ENCODE data around the gene PKD1L1. TPM values are rescaled to one million over a fixed set of nuclear protein-coding genes. Genes with fewer than 3 reads are reported as not detected.

The PKD1L1 gene
- total RNA-seq, 4 donors from 2014 or later, result 0.06 to 0.19 (median 0.13) TPM; not detected in 1

- peaks cover 3 to 37% (median 18%) of the 10 kb centered on the region in 3 donors for H3K36me3 ChIP-seq
- intact Hi-C loops (cut with DNase I), result no loop called here
- H3K27ac ChIP-seq, result peak overlapping the region; percentile 87 to 96 (median 91)
- no peak for DNase-seq
- 23 to 29% methylated on average over 7 of the region's 7 CpGs for WGBS, 2 donors
- no peaks in the 10 kb centered on the region for H3K27me3 ChIP-seq
- H3K4me3 ChIP-seq, result peak overlapping the region; percentile 55 to 94 (median 73)
- H3K4me1 ChIP-seq, result peaks cover 0 to 26% (median 9%) of the 10 kb centered on the region in 3 donors
- H3K9me3 ChIP-seq, result no peaks in the 10 kb centered on the region
- TF ChIP-seq POLR2A (IDR thresholded peaks at IDR 0.05), result no peak
- no peak for TF ChIP-seq CTCF (IDR thresholded peaks at IDR 0.05)
Measured at GRCh38 chr7:47979832-47980181, 31.5 kb upstream of the PKD1L1 start.

- Histone ChIP-seq H3K9me3 (no peaks in the 10 kb centered on the region), H3K27me3 (no peaks in the 10 kb centered on the region), H3K36me3 (peaks cover 7 to 42% (median 23%) of the 10 kb centered on the region in 3 donors), H3K4me1 (peaks cover 0 to 26% (median 9%) of the 10 kb centered on the region in 3 donors), H3K27ac (peak within 1 kb of the TSS; percentile 87 to 96 (median 91)), H3K4me3 (peak within 1 kb of the TSS; percentile 55 to 94 (median 73))
- TF ChIP-seq POLR2A (IDR thresholded peaks at IDR 0.05) (peak in 2 of 4 donors; percentile 76 to 82), CTCF (IDR thresholded peaks at IDR 0.05) (peak in 1 of 6 experiments; percentile 18)
- intact Hi-C loops (cut with DNase I), result no loop called here
- DNase-seq, result peak; percentile 80
- 1 to 5% methylated on average over 17 to 27 of the region's 62 CpGs for WGBS, 2 donors
Measured at GRCh38 chr7:47979145-47979831, 31.0 kb upstream of the PKD1L1 start, which contains the start of gene HUS1. Gene HUS1, minus strand, starts transcription at chr7:47979615. Its CDS starts 96 bp downstream, at chr7:47979519.

- intact Hi-C loops (cut with DNase I), result no loop called here
- Histone ChIP-seq H3K4me3 (peak overlapping the region; percentile 55 to 94 (median 73)), H3K27me3 (no peaks in the 10 kb centered on the region), H3K4me1 (peaks cover 0 to 26% (median 9%) of the 10 kb centered on the region in 3 donors), H3K36me3 (peaks cover 9 to 47% (median 28%) of the 10 kb centered on the region in 3 donors), H3K9me3 (no peaks in the 10 kb centered on the region), H3K27ac (peak overlapping the region; percentile 87 to 96 (median 91))
- DNase-seq, result no peak
- 1 to 4% methylated on average over 4 of the region's 4 CpGs for WGBS, 2 donors
- no peak for TF ChIP-seq CTCF (IDR thresholded peaks at IDR 0.05)
- no peak for TF ChIP-seq POLR2A (IDR thresholded peaks at IDR 0.05)
Measured at GRCh38 chr7:47978790-47979144, 30.5 kb upstream of the PKD1L1 start.

GRCh38 chr7:47973739-47974138 lies 25.5 kb upstream of the PKD1L1 start:
- Histone ChIP-seq H3K9me3 (no peaks in the 10 kb centered on the region), H3K27ac (no peak overlapping the region), H3K4me1 (peaks cover 4 to 36% (median 18%) of the 10 kb centered on the region in 3 donors), H3K4me3 (no peak overlapping the region), H3K36me3 (peaks cover 9 to 81% (median 35%) of the 10 kb centered on the region in 3 donors), H3K27me3 (no peaks in the 10 kb centered on the region)
- intact Hi-C loops (cut with DNase I), result no loop called here
- DNase-seq, result no peak
- 59 to 75% methylated on average over 1 of the region's 1 CpG for WGBS, 2 donors
- TF ChIP-seq POLR2A (IDR thresholded peaks at IDR 0.05), result no peak

GRCh38 chr7:47970761-47971160 lies 22.5 kb upstream of the PKD1L1 start:
- H3K9me3 ChIP-seq, result no peaks in the 10 kb centered on the region
- intact Hi-C loops (cut with DNase I), result no loop called here
- peak overlapping the region; percentile 46 to 67 (median 61) for H3K27ac ChIP-seq
- TF ChIP-seq CTCF (IDR thresholded peaks at IDR 0.05) (no peak), POLR2A (IDR thresholded peaks at IDR 0.05) (no peak)
- DNase-seq, result no peak
- H3K36me3 ChIP-seq, result peaks cover 24 to 84% (median 48%) of the 10 kb centered on the region in 3 donors
- no peak overlapping the region for H3K4me3 ChIP-seq
- H3K4me1 ChIP-seq, result peaks cover 4 to 18% (median 10%) of the 10 kb centered on the region in 3 donors
- WGBS, 2 donors, result 33 to 52% methylated on average over 1 of the region's 1 CpG
- no peaks in the 10 kb centered on the region for H3K27me3 ChIP-seq
